ENCODE data around the gene IRF4.

DNA sequence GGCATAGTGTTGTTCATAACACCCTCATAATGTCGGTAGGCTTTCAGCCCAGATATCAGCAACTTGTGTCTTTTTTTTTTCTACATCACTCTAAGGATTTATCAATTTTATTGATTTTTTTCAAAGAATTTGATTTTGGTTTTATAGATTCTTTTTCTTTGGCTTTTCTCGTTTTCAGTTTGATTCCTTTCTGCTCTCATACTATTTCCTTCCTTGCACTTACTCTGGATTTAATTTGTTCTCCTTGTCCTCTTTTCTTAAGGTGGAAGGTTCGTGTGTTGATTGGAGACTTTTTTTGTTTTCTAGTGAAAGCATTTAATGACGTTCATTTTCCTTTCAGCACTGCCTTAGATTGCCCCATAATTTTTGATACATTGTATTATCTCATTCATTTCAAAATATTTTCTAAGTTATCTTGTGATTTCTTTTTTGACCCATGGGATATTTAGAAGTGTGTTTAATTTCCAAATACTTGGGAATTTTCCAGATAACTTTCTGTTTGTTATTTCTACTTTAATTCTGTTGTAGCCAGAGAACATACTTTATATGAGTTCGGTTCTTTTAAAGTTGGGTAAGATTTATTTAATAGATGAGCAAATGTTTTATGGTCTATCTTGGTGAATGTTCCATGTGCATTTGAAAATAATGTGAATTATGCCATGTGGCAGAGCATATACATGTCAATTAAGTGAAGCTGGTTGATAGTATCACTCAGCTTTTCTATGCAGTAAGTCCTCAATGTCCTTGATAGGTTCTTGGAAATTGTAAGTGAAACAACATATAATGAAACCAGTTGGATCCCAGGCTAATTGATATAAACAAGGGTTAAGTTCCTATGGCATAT lies 62.8 kb downstream of the IRF4 start:
- TF ChIP-seq YY1 (IDR thresholded peaks at IDR 0.05; ENCODE audit: insufficient read depth, insufficient read length) (no peak), ZNF274 (IDR thresholded peaks at IDR 0.05; ENCODE audit: low read depth, low read length) (no peak), SUZ12 (IDR thresholded peaks at IDR 0.05; ENCODE audit: extremely low read depth, insufficient read depth, insufficient read length) (no peak)
